ENCODE measurements around the gene NANOGP8.

DNA sequence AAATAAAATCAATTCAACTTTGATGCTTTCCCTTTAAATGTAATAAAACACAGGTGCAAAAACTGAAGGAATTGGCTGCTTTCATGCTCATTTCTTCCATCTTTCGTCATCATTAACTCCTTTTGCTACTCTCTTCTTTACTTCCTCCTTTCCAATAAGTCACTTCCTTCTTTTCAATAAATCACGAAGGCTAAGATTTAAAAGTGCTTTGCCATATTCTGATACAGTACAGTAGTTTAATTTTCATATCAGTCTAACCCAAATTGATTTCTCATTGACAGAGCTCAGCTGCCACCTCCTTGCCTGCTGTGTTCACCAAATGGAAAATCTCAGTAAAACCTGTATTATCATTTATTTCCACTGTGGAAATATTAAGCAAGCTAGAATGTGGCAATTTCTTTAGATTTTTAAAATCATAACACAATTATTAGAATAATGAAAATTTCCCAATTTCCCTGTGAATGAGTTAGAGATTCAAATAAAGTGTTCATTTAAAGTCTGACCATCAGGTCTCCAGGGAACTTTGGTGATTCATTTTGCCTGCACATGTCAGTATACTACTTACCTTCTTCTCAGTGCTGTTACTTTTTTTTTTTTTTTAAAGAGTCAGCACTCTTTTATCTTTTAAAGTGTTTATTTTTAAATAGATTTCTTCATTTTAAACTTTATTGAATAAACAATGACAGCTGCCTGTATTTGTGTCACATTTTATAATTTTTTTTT is 41.6 kb downstream of the NANOGP8 start:
- no peak for TF ChIP-seq EZH2 (IDR thresholded peaks at IDR 0.05; ENCODE audit: low read length)
- TF ChIP-seq, protein P1, sequence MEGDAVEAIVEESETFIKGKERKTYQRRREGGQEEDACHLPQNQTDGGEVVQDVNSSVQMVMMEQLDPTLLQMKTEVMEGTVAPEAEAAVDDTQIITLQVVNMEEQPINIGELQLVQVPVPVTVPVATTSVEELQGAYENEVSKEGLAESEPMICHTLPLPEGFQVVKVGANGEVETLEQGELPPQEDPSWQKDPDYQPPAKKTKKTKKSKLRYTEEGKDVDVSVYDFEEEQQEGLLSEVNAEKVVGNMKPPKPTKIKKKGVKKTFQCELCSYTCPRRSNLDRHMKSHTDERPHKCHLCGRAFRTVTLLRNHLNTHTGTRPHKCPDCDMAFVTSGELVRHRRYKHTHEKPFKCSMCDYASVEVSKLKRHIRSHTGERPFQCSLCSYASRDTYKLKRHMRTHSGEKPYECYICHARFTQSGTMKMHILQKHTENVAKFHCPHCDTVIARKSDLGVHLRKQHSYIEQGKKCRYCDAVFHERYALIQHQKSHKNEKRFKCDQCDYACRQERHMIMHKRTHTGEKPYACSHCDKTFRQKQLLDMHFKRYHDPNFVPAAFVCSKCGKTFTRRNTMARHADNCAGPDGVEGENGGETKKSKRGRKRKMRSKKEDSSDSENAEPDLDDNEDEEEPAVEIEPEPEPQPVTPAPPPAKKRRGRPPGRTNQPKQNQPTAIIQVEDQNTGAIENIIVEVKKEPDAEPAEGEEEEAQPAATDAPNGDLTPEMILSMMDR (optimal IDR thresholded peaks at IDR 0.05 in 1 of 3, IDR thresholded peaks at IDR 0.05 in 1 of 3, conservative IDR thresholded peaks at IDR 0.05 in 1 of 3; ENCODE audit: extremely low read depth in 1 of 3, insufficient read depth in 2 of 3, low read length in 3 of 3), result no peak

Data from keratinocyte (primary cell).